ENCODE data around the gene DCAF5. TPM values are rescaled to one million over a fixed set of nuclear protein-coding genes. Genes with fewer than 3 reads are reported as not detected.

DCAF5 gene
- total and polyA plus RNA-seq, 2 of the 8 experiments (the other 6 are each of a cell fraction or from before 2014, with no cell fraction given), result 24.3 to 31.0 TPM

- no peak overlapping the region for H3K27ac ChIP-seq (ENCODE audit: low read depth, low read length)
- no peak overlapping the region for H3K4ac ChIP-seq (replicated peaks; ENCODE audit: insufficient read length, low read depth, low read length)
- H3K23me2 ChIP-seq (ENCODE audit: low read depth, low read length), result peaks cover 1% of the 10 kb centered on the region; the same call in 1 of the 2 replicates
- H2AFZ ChIP-seq (ENCODE audit: low read length), result no peak overlapping the region
- peak overlapping the region; percentile 9; the same call in 1 of the 2 replicates for H2BK20ac ChIP-seq (ENCODE audit: low read length)
- H4K8ac ChIP-seq (ENCODE audit: extremely low read depth, insufficient read depth, low read length), result no peak overlapping the region; the same call in 1 of the 2 replicates
- CTCF ChIA-PET (ENCODE audit: partially characterized antibody), result interaction anchor here (0.6 to 1.0 kb wide), 3 partner anchors 13 to 66 kb away, joined by 3 read pairs; no protein-coding TSS in a partner anchor
- H3K4me3 ChIP-seq (ENCODE audit: extremely low read depth in 1 of 4, insufficient read depth in 2 of 4, low read depth in 3 of 4, low read length in 4 of 4), result no peak overlapping the region
- H2BK120ac ChIP-seq (replicated peaks; ENCODE audit: low read depth, low read length), result no peak overlapping the region
- H4K91ac ChIP-seq (replicated peaks; ENCODE audit: insufficient read length, low read length), result peak overlapping the region; percentile 88
- H3K9ac ChIP-seq (replicated peaks in 1 of 4; ENCODE audit: extremely low read depth in 1 of 4, low read depth in 3 of 4, low read length in 3 of 4), result no peak overlapping the region
- DNase-seq (ENCODE audit: low read depth in 1 of 2, low spot score in 2 of 2) (no peak), FAIRE-seq (no peak)
- H2AK5ac ChIP-seq (ENCODE audit: low read depth, low read length), result peak overlapping the region; percentile 56; the same call in 1 of the 2 replicates
- H2BK12ac ChIP-seq (ENCODE audit: low read depth, low read length), result peak overlapping the region; percentile 97
- H3K4me1 ChIP-seq (replicated peaks in 1 of 4; ENCODE audit: control insufficient read depth in 3 of 4, insufficient read depth in 4 of 4, low read length in 3 of 4), result peaks cover 3 to 11% (median 6%) of the 10 kb centered on the region in 4 experiments
- H3K14ac ChIP-seq (ENCODE audit: insufficient read length), result no peak overlapping the region
- H3K36me3 ChIP-seq (ENCODE audit: control insufficient read depth in 2 of 4, insufficient read depth in 4 of 4, low read length in 3 of 4), result no peaks in the 10 kb centered on the region
- H3K27me3 ChIP-seq (replicated peaks in 1 of 4; ENCODE audit: control insufficient read depth in 3 of 4, extremely low read depth in 1 of 4, insufficient read depth in 3 of 4, low read length in 3 of 4), result no peaks in the 10 kb centered on the region
- no peak overlapping the region for H4K5ac ChIP-seq (ENCODE audit: insufficient read length, low read depth, low read length)
- WGBS, 2 experiments (ENCODE audit: extremely low coverage in 1 of 2, insufficient coverage in 1 of 2, insufficient read length in 1 of 2, insufficient replicate concordance in 2 of 2, low coverage in 1 of 2, low lambda C conversion rate in 2 of 2, missing lambda C conversion rate in 1 of 2), result 86% methylated on average over 6 of the region's 6 CpGs; no CpG with 5 or more reads in 1 of the 2 experiments
- POLR2A ChIA-PET (ENCODE audit: partially characterized antibody), result interaction anchor here (1.6 kb wide), 1 partner anchor 38 kb away, joined by 4 read pairs; no protein-coding TSS in a partner anchor
- no peak overlapping the region for H3K23ac ChIP-seq (ENCODE audit: insufficient read length)
- H3K79me1 ChIP-seq (ENCODE audit: low read depth, low read length), result no peaks in the 10 kb centered on the region
- H3K9me3 ChIP-seq (ENCODE audit: insufficient read depth in 2 of 2, low read depth in 1 of 2, low read length in 1 of 2), result no peaks in the 10 kb centered on the region
- H3K56ac ChIP-seq (replicated peaks; ENCODE audit: insufficient read length, low read depth, low read length), result no peak overlapping the region
- 0 out of 2 replicates have a peak overlapping the region, but pooled peaks have one; percentile 25 for H2BK15ac ChIP-seq (ENCODE audit: low read length)
- H3K79me2 ChIP-seq (ENCODE audit: control insufficient read depth in 1 of 2, insufficient read depth in 2 of 2, low read length in 2 of 2), result no peaks in the 10 kb centered on the region
- no peak overlapping the region for H3K18ac ChIP-seq (ENCODE audit: extremely low read depth, low read length)
- no peak overlapping the region for H3K4me2 ChIP-seq (ENCODE audit: insufficient read depth in 1 of 2, low read depth in 2 of 2, low read length in 2 of 2)
- no peaks in the 10 kb centered on the region for H4K20me1 ChIP-seq (replicated peaks in 1 of 2; ENCODE audit: control insufficient read depth in 1 of 2, insufficient read depth in 2 of 2, low read length in 2 of 2)
- H2BK5ac ChIP-seq (ENCODE audit: low read depth, low read length), result 0 out of 2 replicates have a peak overlapping the region, but pooled peaks have one; percentile 63
- no peak for TF ChIP-seq BACH1 (IDR thresholded peaks at IDR 0.05; ENCODE audit: low read length)
- no peak for TF ChIP-seq SUZ12 (IDR thresholded peaks at IDR 0.05; ENCODE audit: low read length)
- no peak for TF ChIP-seq RNF2 (IDR thresholded peaks at IDR 0.05; ENCODE audit: borderline replicate concordance, low read depth, low read length, missing control alignments, poor library complexity, severe bottlenecking)
- no peak for TF ChIP-seq CTCF (IDR thresholded peaks at IDR 0.05; ENCODE audit: control extremely low read depth in 1 of 3, insufficient read depth in 1 of 3, low read depth in 1 of 3, low read length in 3 of 3)
- TF ChIP-seq FOSL1 (IDR thresholded peaks at IDR 0.05; ENCODE audit: insufficient read depth, low read depth, low read length), result no peak
- TF ChIP-seq SRF (IDR thresholded peaks at IDR 0.05; ENCODE audit: low read depth, low read length), result no peak
- TF ChIP-seq POLR2A (IDR thresholded peaks at IDR 0.05; ENCODE audit: control extremely low read depth in 1 of 2, low read depth in 2 of 2, low read length in 2 of 2), result no peak
- TF ChIP-seq KDM4A (IDR thresholded peaks at IDR 0.05; ENCODE audit: low read depth, low read length, severe bottlenecking), result no peak
- no peak for TF ChIP-seq RAD21 (IDR thresholded peaks at IDR 0.05 in 1 of 2, conservative IDR thresholded peaks at IDR 0.05 in 1 of 2; ENCODE audit: low read depth in 2 of 2, low read length in 2 of 2)
- TF ChIP-seq TAF7 (optimal IDR thresholded peaks at IDR 0.05; ENCODE audit: borderline replicate concordance, low read depth, low read length), result no peak
These were observed 138.1 kb downstream of the DCAF5 start for GRCh38 chr14:69014829-69015259.
